CD14-positive monocyte (primary cell): ENCODE data around the gene TMEM218. TPM values are rescaled to one million over a fixed set of nuclear protein-coding genes. Genes with fewer than 3 reads are reported as not detected.

ENCODE experiments used
- DNase-seq, 3 donors: peaks; one replicate each; pipeline ENCODE4 v3.0.0-alpha.2; 2011 to 2022
- H2AFZ ChIP-seq: 2 replicates; pipeline ENCODE4 v1.6.0; 2012; ENCODE audit warnings: mild to moderate bottlenecking, low read depth, low read length, inconsistent platforms; ENCODE audit not compliant: insufficient read depth, poor library complexity, severe bottlenecking
- H3K27ac ChIP-seq, 2 donors: 1 replicate in 1 of 2; 2 replicates in 1 of 2; pipeline ENCODE4 v1.5.1; 2012 to 2013; ENCODE audit warnings: low read length in 2 of 2, control low read depth in 1 of 2, inconsistent platforms in 1 of 2, low read depth in 1 of 2, mild to moderate bottlenecking in 1 of 2
- H3K27me3 ChIP-seq, 2 donors: one replicate each; pipeline versions ENCODE4 v1.6.0 to v1.6.1; 2011 to 2013; ENCODE audit warnings: low read length in 2 of 2; ENCODE audit not compliant: control insufficient read depth in 2 of 2, insufficient read depth in 2 of 2
- H3K36me3 ChIP-seq, 2 donors: replicated peaks in 1 of 2; 1 replicate in 1 of 2; 2 replicates in 1 of 2; pipeline versions ENCODE4 v1.5.1 to v1.6.1; 2012 to 2013; ENCODE audit warnings: low read length in 2 of 2, control low read depth in 1 of 2, inconsistent platforms in 1 of 2, mild to moderate bottlenecking in 1 of 2; ENCODE audit not compliant: insufficient read depth in 2 of 2, control insufficient read depth in 1 of 2
- H3K4me1 ChIP-seq, 2 donors: 1 replicate in 1 of 2; 2 replicates in 1 of 2; pipeline versions ENCODE4 v1.5.1 to v1.6.1; 2012 to 2013; ENCODE audit warnings: low read length in 2 of 2, control low read depth in 1 of 2, inconsistent platforms in 1 of 2, mild to moderate bottlenecking in 1 of 2, moderate library complexity in 1 of 2; ENCODE audit not compliant: insufficient read depth in 2 of 2, control insufficient read depth in 1 of 2
- H3K4me2 ChIP-seq: replicated peaks from 2 replicates; pipeline ENCODE3; 2012; ENCODE audit warnings: low read length, moderate library complexity, mild to moderate bottlenecking; ENCODE audit not compliant: poor library complexity, severe bottlenecking; ENCODE audit errors: extremely low read depth
- H3K4me3 ChIP-seq, 3 experiments: fragments of 200-600 bp in 1 of 3; sonication (generic) in 1 of 3; replicated peaks in 1 of 3; 1 replicate in 2 of 3; 2 replicates in 1 of 3; pipeline ENCODE4 v1.5.1; 2011 to 2013; ENCODE audit warnings: low read length in 3 of 3, mild to moderate bottlenecking in 3 of 3, control low read depth in 2 of 3, low read depth in 2 of 3, inconsistent platforms in 1 of 3, moderate library complexity in 1 of 3
- H3K79me2 ChIP-seq: 2 replicates; pipeline ENCODE4 v1.6.0; 2012; ENCODE audit warnings: mild to moderate bottlenecking, control low read depth, inconsistent platforms, low read length, moderate library complexity; ENCODE audit not compliant: insufficient read depth
- H3K9ac ChIP-seq: 2 replicates; pipeline ENCODE4 v1.6.0; 2017; ENCODE audit warnings: low read length, mild to moderate bottlenecking; ENCODE audit not compliant: insufficient read depth, poor library complexity, severe bottlenecking
- H3K9me3 ChIP-seq, 2 donors: replicated peaks in 1 of 2; 1 replicate in 1 of 2; 2 replicates in 1 of 2; pipeline versions ENCODE4 v1.5.1 to v1.6.1; 2012 to 2013; ENCODE audit warnings: low read length in 2 of 2, control low read depth in 1 of 2; ENCODE audit not compliant: control insufficient read depth in 1 of 2, insufficient read depth in 1 of 2
- H4K20me1 ChIP-seq: 2 replicates; pipeline ENCODE4 v1.6.0; 2012; ENCODE audit warnings: mild to moderate bottlenecking, low read length, control low read depth, moderate library complexity; ENCODE audit not compliant: insufficient read depth
- H3K27ac Mint-ChIP-seq, 7 donors: one replicate each; pipeline ENCODE4 v1.8.0; 2020; ENCODE audit warnings: mild to moderate bottlenecking in 7 of 7, mixed read lengths in 7 of 7, moderate library complexity in 6 of 7, inconsistent platforms in 2 of 7
- H3K27me3 Mint-ChIP-seq, 3 donors: one replicate each; pipeline ENCODE4 v1.8.0; 2021 to 2022; ENCODE audit warnings: low read depth in 3 of 3, mild to moderate bottlenecking in 3 of 3, mixed read lengths in 3 of 3, moderate library complexity in 3 of 3, inconsistent platforms in 1 of 3
- H3K36me3 Mint-ChIP-seq, 2 donors: one replicate each; pipeline ENCODE4 v1.8.0; 2020; ENCODE audit warnings: mixed read lengths in 2 of 2, inconsistent platforms in 1 of 2, mild to moderate bottlenecking in 1 of 2
- H3K4me1 Mint-ChIP-seq: one replicate; pipeline ENCODE4 v1.8.0; 2020; ENCODE audit warnings: mild to moderate bottlenecking, mixed read lengths
- H3K4me3 Mint-ChIP-seq, 2 donors: one replicate each; pipeline ENCODE4 v1.8.0; 2020; ENCODE audit warnings: mild to moderate bottlenecking in 2 of 2, mixed read lengths in 2 of 2, moderate library complexity in 1 of 2
- H3K9me3 Mint-ChIP-seq, 7 donors: one replicate each; pipeline ENCODE4 v1.8.0; 2020 to 2022; ENCODE audit warnings: mixed read lengths in 7 of 7, mild to moderate bottlenecking in 6 of 7, moderate library complexity in 6 of 7, inconsistent platforms in 2 of 7
- CTCF ChIP-seq: fragments of 200-600 bp; IDR thresholded peaks from one replicate; pipeline ENCODE4 v1.8.0; 2022; ENCODE audit warnings: antibody characterized with exemption, mild to moderate bottlenecking
- WGBS: methylation state at CpG from one replicate; pipeline ENCODE4 v1.1.5; 2013; ENCODE audit warnings: missing lambda C conversion rate; ENCODE audit not compliant: insufficient coverage; 5-methylcytosine and 5-hydroxymethylcytosine counted together
- intact Hi-C, 2 donors: fragments of 100-400 bp; cut with micrococcal nuclease; formaldehyde crosslinking; loops; one replicate each; pipeline versions ENCODE4 v1.15.0 to v1.15.1; 2023
- polyA plus RNA-seq, 3 donors: library from polyadenylated mRNA; depleted of rRNA in 1 of 3; unstranded in 2 of 3; stranded (reverse) in 1 of 3; fragments of 300-500 nt in 2 of 3; fragments of >200 nt in 1 of 3; fragmentation: Illumina TruSeq in 2 of 3; gene quantifications; 1 replicate in 2 of 3; 2 replicates in 1 of 3; pipeline ENCODE4 v1.2.3, GENCODE V29; 2012 to 2021

The TMEM218 gene
- polyA plus RNA-seq, 3 donors = 40.3 to 57.7 (median 55.7) TPM

GRCh38 chr11:125124618-125124992 is 13.2 kb upstream of the TMEM218 start:
- H3K9me3 ChIP-seq = no peaks in the 10 kb centered on the region
- peak overlapping the region in 2 of 3 experiments; percentile 27 to 67 for H3K4me3 ChIP-seq
- H4K20me1 ChIP-seq = no peaks in the 10 kb centered on the region

GRCh38 chr11:125123947-125124617 is 12.7 kb upstream of the TMEM218 start:
- no peaks in the 10 kb centered on the region for H4K20me1 ChIP-seq
- peak overlapping the region; percentile 46 to 69 for H3K27ac ChIP-seq
- H2AFZ ChIP-seq = peak overlapping the region; percentile 74
- no peaks in the 10 kb centered on the region for H3K9me3 ChIP-seq
- peak overlapping the region in 2 of 3 experiments; percentile 27 to 67 for H3K4me3 ChIP-seq
- H3K9me3 Mint-ChIP-seq = peaks cover 0 to 6% (median 0%) of the 10 kb centered on the region in 7 donors
- 72% methylated on average over 5 of the region's 10 CpGs for WGBS
- H3K4me2 ChIP-seq = peak overlapping the region; percentile 57
- peak overlapping the region; percentile 60 to 91 (median 85) for H3K27ac Mint-ChIP-seq
- peaks cover 4 to 21% of the 10 kb centered on the region in 2 donors for H3K27me3 ChIP-seq
- H3K4me1 Mint-ChIP-seq = peaks cover 21% of the 10 kb centered on the region
- no peaks in the 10 kb centered on the region for H3K36me3 Mint-ChIP-seq
- H3K4me3 Mint-ChIP-seq = peak overlapping the region; percentile 59 to 75
- no peaks in the 10 kb centered on the region for H3K36me3 ChIP-seq
- peaks cover 20 to 21% of the 10 kb centered on the region in 2 donors for H3K4me1 ChIP-seq
- intact Hi-C loops = no loop called here
- H3K79me2 ChIP-seq = no peaks in the 10 kb centered on the region
- TF ChIP-seq CTCF = peak; percentile 59
- DNase-seq = peak; percentile 35 to 75 (median 56)
- peak overlapping the region; percentile 16 for H3K9ac ChIP-seq
- peaks cover 16 to 19% (median 18%) of the 10 kb centered on the region in 3 donors for H3K27me3 Mint-ChIP-seq

More at GRCh38 chr11:125124618-125124992, 13.2 kb upstream of the TMEM218 start:
- Mint-ChIP-seq H3K27ac (peak overlapping the region; percentile 60 to 91 (median 85)), H3K4me3 (peak overlapping the region; percentile 59 to 75), H3K36me3 (no peaks in the 10 kb centered on the region), H3K27me3 (peaks cover 17 to 23% (median 19%) of the 10 kb centered on the region in 3 donors), H3K4me1 (peaks cover 21% of the 10 kb centered on the region), H3K9me3 (peaks cover 0 to 6% (median 0%) of the 10 kb centered on the region in 7 donors)
- peaks cover 4 to 19% of the 10 kb centered on the region in 2 donors for H3K27me3 ChIP-seq
- peak overlapping the region; percentile 74 for H2AFZ ChIP-seq
- peak; percentile 36 to 70 (median 50) for DNase-seq
- no peaks in the 10 kb centered on the region for H3K36me3 ChIP-seq
- H3K4me1 ChIP-seq = peaks cover 20 to 21% of the 10 kb centered on the region in 2 donors
- intact Hi-C loops = no loop called here
- H3K9ac ChIP-seq = no peak overlapping the region
- WGBS = 20% methylated on average over 1 of the region's 4 CpGs
- TF ChIP-seq CTCF = no peak
- H3K79me2 ChIP-seq = no peaks in the 10 kb centered on the region
- H3K27ac ChIP-seq = peak overlapping the region; percentile 6 to 69
- peak overlapping the region; percentile 57 for H3K4me2 ChIP-seq
